HCT116 (cell line): Measurements from ENCODE around the gene ADA.

Experiments used
- ATF3 ChIP-seq: IDR thresholded peaks from 2 replicates; pipeline ENCODE4 v1.6.1; 2012
- CTCF ChIP-seq, 3 experiments: fragments of 200-600 bp in 1 of 3; sonication (generic) in 1 of 3; IDR thresholded peaks in 2 of 3; conservative IDR thresholded peaks in 1 of 3; 2 replicates each; pipeline ENCODE4 v1.5.1; 2012 to 2017; ENCODE audit warnings: low read depth in 2 of 3, low read length in 2 of 3, antibody characterized with exemption in 1 of 3, borderline replicate concordance in 1 of 3, control low read depth in 1 of 3, mild to moderate bottlenecking in 1 of 3, mixed read lengths in 1 of 3, mixed run types in 1 of 3, moderate library complexity in 1 of 3; ENCODE audit not compliant: insufficient read depth in 1 of 3
- ELF1 ChIP-seq: IDR thresholded peaks from 2 replicates; pipeline ENCODE4 v1.6.1; 2012; ENCODE audit warnings: low read depth, borderline replicate concordance
- POLR2A ChIP-seq: IDR thresholded peaks from 2 replicates; pipeline ENCODE4 v1.7.0; 2011; ENCODE audit warnings: borderline replicate concordance; ENCODE audit not compliant: insufficient read depth, insufficient read length; ENCODE audit errors: extremely low read depth
- POLR2AphosphoS5 ChIP-seq: IDR thresholded peaks from 2 replicates; pipeline ENCODE4 v1.6.1; 2011; ENCODE audit warnings: mild to moderate bottlenecking, low read depth, low read length, moderate library complexity
- REST ChIP-seq: IDR thresholded peaks from 2 replicates; pipeline ENCODE4 v1.6.1; 2012; ENCODE audit warnings: low read depth
- SRF ChIP-seq: IDR thresholded peaks from 2 replicates; pipeline ENCODE4 v1.6.1; 2012; ENCODE audit warnings: low read depth

- no peak for TF ChIP-seq SRF
- no peak for TF ChIP-seq CTCF (IDR thresholded peaks at IDR 0.05 in 2 of 3, conservative IDR thresholded peaks at IDR 0.05 in 1 of 3; ENCODE audit: borderline replicate concordance in 1 of 3, insufficient read depth in 1 of 3, low read depth in 2 of 3, low read length in 2 of 3)
- TF ChIP-seq POLR2A = no peak
- no peak for TF ChIP-seq REST
- no peak for TF ChIP-seq ATF3
- no peak for TF ChIP-seq POLR2AphosphoS5
- TF ChIP-seq ELF1 = no peak
Observed at GRCh38 chr20:44572551-44573500, 78.7 kb downstream of the ADA start.
